ENCODE results near the gene DGAT2. TPM values are rescaled to one million over a fixed set of nuclear protein-coding genes. Genes with fewer than 3 reads are reported as not detected.

Gene DGAT2
- total RNA-seq, 1 experiment from 2014 or later: 2.8 TPM

DNA sequence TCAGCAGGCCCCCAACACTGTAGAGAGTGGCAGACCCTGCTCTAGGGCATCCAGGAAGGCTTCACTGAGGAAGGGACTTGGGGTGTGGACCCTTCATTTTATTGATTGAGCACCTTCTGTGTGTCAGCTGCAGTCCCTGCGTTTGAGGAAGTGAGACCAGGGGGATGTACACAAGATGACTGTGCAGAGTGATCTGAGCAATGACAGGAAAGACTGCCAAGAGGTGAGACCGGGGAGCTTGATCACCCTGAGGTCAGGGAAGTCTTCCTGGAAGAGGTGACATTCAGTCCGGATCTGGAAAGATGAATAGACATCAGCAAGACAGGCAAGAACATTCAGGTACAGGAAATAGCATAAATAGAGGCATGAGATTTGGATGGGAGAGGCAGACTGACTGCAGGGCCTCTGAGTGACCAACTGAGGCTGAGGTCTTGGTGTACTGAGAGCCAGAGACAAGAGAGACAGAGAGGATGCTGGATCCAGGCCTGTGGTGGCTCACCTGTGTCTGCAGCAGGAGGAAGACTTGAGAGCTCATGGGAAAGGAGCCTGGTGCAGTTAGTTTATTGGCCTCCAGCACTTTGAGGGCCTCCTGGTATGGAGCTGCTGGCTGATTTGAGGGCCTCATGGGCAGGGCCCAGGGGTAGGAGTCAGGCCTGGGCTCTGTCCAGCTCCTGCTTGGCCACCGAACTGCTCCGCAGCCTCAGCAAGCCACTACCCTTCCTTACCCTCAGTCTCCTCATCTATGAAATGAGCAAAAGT, 5.2 kb downstream of the DGAT2 start:
- H2BK120ac ChIP-seq (ENCODE audit: low read depth, low read length, poor library complexity, severe bottlenecking): no peak overlapping the region
- H3K4me2 ChIP-seq (ENCODE audit: insufficient read depth, insufficient read length, low read length): no peak overlapping the region
- Mint-ChIP-seq H3K27ac (no peak overlapping the region), H3K4me3 (no peak overlapping the region), H3K4me1 (peaks cover 28 to 34% of the 10 kb centered on the region in 2 experiments), H3K27me3 (ENCODE audit: low read depth) (peaks cover 66% of the 10 kb centered on the region), H3K9me3 (no peaks in the 10 kb centered on the region; a peak in 1 of 5 replicates), H3K36me3 (ENCODE audit: insufficient read depth in 1 of 3, low read depth in 3 of 3) (no peaks in the 10 kb centered on the region; a peak in 1 of 7 replicates)
- H3K14ac ChIP-seq (ENCODE audit: insufficient read depth, low read length): no peak overlapping the region
- no peak overlapping the region for H4K8ac ChIP-seq (replicated peaks; ENCODE audit: insufficient read length, low read depth, low read length)
- no peak overlapping the region for H2BK12ac ChIP-seq (ENCODE audit: insufficient read length, low read depth, low read length)
- peaks cover 16% of the 10 kb centered on the region; the same call in 1 of the 2 replicates for H3K27me3 ChIP-seq (ENCODE audit: insufficient read depth, low read length)
- no peaks in the 10 kb centered on the region for H3K9me3 ChIP-seq (ENCODE audit: control insufficient read depth, low read depth, low read length)
- H2BK20ac ChIP-seq (ENCODE audit: low read depth, low read length, poor library complexity, severe bottlenecking): no peak overlapping the region
- H2AFZ ChIP-seq (ENCODE audit: low read length): no peak overlapping the region
- peaks cover 3% of the 10 kb centered on the region for H3K23me2 ChIP-seq (ENCODE audit: insufficient read length, low read depth, low read length, poor library complexity, severe bottlenecking)
- H3K18ac ChIP-seq (ENCODE audit: insufficient read length, low read depth, low read length): no peak overlapping the region
- no peak overlapping the region for H3K9ac ChIP-seq (ENCODE audit: extremely low read depth, insufficient read length, low read length)
- no CpG with 5 or more reads among the region's 5 CpGs for WGBS (ENCODE audit: extremely low coverage, insufficient read length, low lambda C conversion rate)
- no peak overlapping the region for H4K5ac ChIP-seq (ENCODE audit: insufficient read length, low read depth, low read length)
- no peak overlapping the region for H2AK5ac ChIP-seq (ENCODE audit: insufficient read length, low read length)
- H3K4ac ChIP-seq (ENCODE audit: low read depth, low read length): no peak overlapping the region
- H3K79me1 ChIP-seq (ENCODE audit: insufficient read depth, low read depth, low read length, poor library complexity, severe bottlenecking): no peaks in the 10 kb centered on the region
- no peaks in the 10 kb centered on the region for H3K4me1 ChIP-seq (ENCODE audit: insufficient read depth, low read length)
- no peak overlapping the region for H2BK5ac ChIP-seq (ENCODE audit: insufficient read length, low read length)
- H3K79me2 ChIP-seq (ENCODE audit: insufficient read depth, low read length): no peaks in the 10 kb centered on the region
- no peak overlapping the region for H3K23ac ChIP-seq (ENCODE audit: insufficient read length, low read depth, low read length)
- H3T11ph ChIP-seq (ENCODE audit: low read length): no peak overlapping the region
- no peak for DNase-seq
- H3K27ac ChIP-seq (ENCODE audit: insufficient read length, low read depth, low read length): no peak overlapping the region
- H2BK15ac ChIP-seq (ENCODE audit: low read depth, low read length): no peak overlapping the region
- no peak overlapping the region for H4K91ac ChIP-seq (ENCODE audit: insufficient read length, low read depth, low read length)
- H3K56ac ChIP-seq (ENCODE audit: insufficient read length, low read depth, low read length): no peak overlapping the region
- H4K20me1 ChIP-seq (ENCODE audit: control insufficient read depth, insufficient read depth, insufficient read length): no peaks in the 10 kb centered on the region
- TF ChIP-seq, protein P1, sequence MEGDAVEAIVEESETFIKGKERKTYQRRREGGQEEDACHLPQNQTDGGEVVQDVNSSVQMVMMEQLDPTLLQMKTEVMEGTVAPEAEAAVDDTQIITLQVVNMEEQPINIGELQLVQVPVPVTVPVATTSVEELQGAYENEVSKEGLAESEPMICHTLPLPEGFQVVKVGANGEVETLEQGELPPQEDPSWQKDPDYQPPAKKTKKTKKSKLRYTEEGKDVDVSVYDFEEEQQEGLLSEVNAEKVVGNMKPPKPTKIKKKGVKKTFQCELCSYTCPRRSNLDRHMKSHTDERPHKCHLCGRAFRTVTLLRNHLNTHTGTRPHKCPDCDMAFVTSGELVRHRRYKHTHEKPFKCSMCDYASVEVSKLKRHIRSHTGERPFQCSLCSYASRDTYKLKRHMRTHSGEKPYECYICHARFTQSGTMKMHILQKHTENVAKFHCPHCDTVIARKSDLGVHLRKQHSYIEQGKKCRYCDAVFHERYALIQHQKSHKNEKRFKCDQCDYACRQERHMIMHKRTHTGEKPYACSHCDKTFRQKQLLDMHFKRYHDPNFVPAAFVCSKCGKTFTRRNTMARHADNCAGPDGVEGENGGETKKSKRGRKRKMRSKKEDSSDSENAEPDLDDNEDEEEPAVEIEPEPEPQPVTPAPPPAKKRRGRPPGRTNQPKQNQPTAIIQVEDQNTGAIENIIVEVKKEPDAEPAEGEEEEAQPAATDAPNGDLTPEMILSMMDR (conservative IDR thresholded peaks at IDR 0.05): no peak
